Esophagus muscularis mucosa (tissue), 4 donors: ENCODE results near the gene CMTM1.

Experiments
- CTCF ChIP-seq, 3 experiments: fragments of 200-600 bp in 2 of 3; fragments of 450-650 bp in 1 of 3; sonication (generic) in 2 of 3; IDR thresholded peaks; one replicate each; pipeline ENCODE4 v1.5.1; 2017 to 2019; ENCODE audit warnings: antibody characterized with exemption in 3 of 3, mild to moderate bottlenecking in 2 of 3, moderate library complexity in 1 of 3
- EP300 ChIP-seq: sonication (generic); formaldehyde crosslinking; IDR thresholded peaks from one replicate; pipeline ENCODE4 v1.6.1; 2017; ENCODE audit warnings: antibody characterized with exemption
- POLR2A ChIP-seq: fragments of 450-650 bp; IDR thresholded peaks from one replicate; pipeline ENCODE4 v1.6.1; 2017; ENCODE audit warnings: antibody characterized with exemption, moderate library complexity, mild to moderate bottlenecking, low read depth

- TF ChIP-seq CTCF (IDR thresholded peaks at IDR 0.05): no peak
- no peak for TF ChIP-seq POLR2A
- TF ChIP-seq EP300: no peak
Observed at GRCh38 chr16:66596986-66597848, 31.0 kb downstream of the CMTM1 start.
